H9 (cell line): ENCODE data around the gene SELENOM. TPM values are rescaled to one million over a fixed set of nuclear protein-coding genes. Genes with fewer than 3 reads are reported as not detected.

Source experiments
- DNase-seq: peaks from one replicate; pipeline ENCODE4 v3.0.0-alpha.2; 2017
- H2AFZ ChIP-seq: one replicate; pipeline ENCODE4 v1.6.1; 2013; ENCODE audit warnings: mild to moderate bottlenecking, low read length, control low read depth, moderate library complexity
- H2AK5ac ChIP-seq: 2 replicates; pipeline ENCODE4 v1.6.1; 2013; ENCODE audit warnings: low read length, control low read depth, mixed read lengths; ENCODE audit not compliant: insufficient read length
- H2BK120ac ChIP-seq: one replicate; pipeline ENCODE4 v1.6.1; 2013; ENCODE audit warnings: low read depth, mild to moderate bottlenecking, low read length, control low read depth, inconsistent platforms; ENCODE audit not compliant: poor library complexity, severe bottlenecking
- H2BK12ac ChIP-seq: 2 replicates; pipeline ENCODE4 v1.6.1; 2013; ENCODE audit warnings: low read length, control low read depth, mixed read lengths, low read depth; ENCODE audit not compliant: insufficient read length
- H2BK15ac ChIP-seq: 2 replicates; pipeline ENCODE4 v1.6.1; 2013; ENCODE audit warnings: low read depth, low read length, control low read depth
- H2BK20ac ChIP-seq: one replicate; pipeline ENCODE4 v1.6.1; 2013; ENCODE audit warnings: low read depth, mild to moderate bottlenecking, low read length, control low read depth, inconsistent platforms; ENCODE audit not compliant: poor library complexity, severe bottlenecking
- H2BK5ac ChIP-seq: 2 replicates; pipeline ENCODE4 v1.6.1; 2013; ENCODE audit warnings: low read length, control low read depth, mixed read lengths; ENCODE audit not compliant: insufficient read length
- H3K14ac ChIP-seq: 2 replicates; pipeline ENCODE4 v1.6.1; 2013; ENCODE audit warnings: low read length, control low read depth; ENCODE audit not compliant: insufficient read depth
- H3K18ac ChIP-seq: 2 replicates; pipeline ENCODE4 v1.6.1; 2013; ENCODE audit warnings: low read depth, mild to moderate bottlenecking, mixed read lengths, low read length, control low read depth; ENCODE audit not compliant: insufficient read length
- H3K23ac ChIP-seq: 2 replicates; pipeline ENCODE4 v1.6.1; 2013; ENCODE audit warnings: low read length, control low read depth, mixed read lengths, low read depth; ENCODE audit not compliant: insufficient read length
- H3K23me2 ChIP-seq: 2 replicates; pipeline ENCODE4 v1.6.1; 2013; ENCODE audit warnings: low read depth, mild to moderate bottlenecking, mixed read lengths, low read length, control low read depth; ENCODE audit not compliant: insufficient read length, poor library complexity, severe bottlenecking
- H3K27ac ChIP-seq: 2 replicates; pipeline ENCODE4 v1.5.1; 2013; ENCODE audit warnings: low read length, control low read depth, mixed read lengths, low read depth; ENCODE audit not compliant: insufficient read length
- H3K27me3 ChIP-seq: 2 replicates; pipeline ENCODE4 v1.6.1; 2013; ENCODE audit warnings: low read length, control low read depth, inconsistent platforms; ENCODE audit not compliant: insufficient read depth
- H3K4ac ChIP-seq: 2 replicates; pipeline ENCODE4 v1.6.1; 2013; ENCODE audit warnings: low read depth, mild to moderate bottlenecking, control low read depth, inconsistent platforms, low read length, moderate library complexity
- H3K4me1 ChIP-seq: 2 replicates; pipeline ENCODE4 v1.6.1; 2013; ENCODE audit warnings: low read length, control low read depth, inconsistent platforms; ENCODE audit not compliant: insufficient read depth
- H3K4me2 ChIP-seq: 2 replicates; pipeline ENCODE4 v1.6.1; 2013; ENCODE audit warnings: low read length, control low read depth, mixed read lengths; ENCODE audit not compliant: insufficient read length, insufficient read depth
- H3K56ac ChIP-seq: 2 replicates; pipeline ENCODE4 v1.6.1; 2013; ENCODE audit warnings: low read depth, mild to moderate bottlenecking, mixed read lengths, low read length, control low read depth; ENCODE audit not compliant: insufficient read length
- H3K79me1 ChIP-seq: 2 replicates; pipeline ENCODE4 v1.6.1; 2013; ENCODE audit warnings: low read depth, mild to moderate bottlenecking, moderate library complexity, low read length, control low read depth, inconsistent platforms; ENCODE audit not compliant: insufficient read depth, poor library complexity, severe bottlenecking
- H3K79me2 ChIP-seq: 2 replicates; pipeline ENCODE4 v1.6.1; 2013; ENCODE audit warnings: low read length, control low read depth, inconsistent platforms; ENCODE audit not compliant: insufficient read depth
- H3K9ac ChIP-seq: 2 replicates; pipeline ENCODE4 v1.6.1; 2013; ENCODE audit warnings: low read length, control low read depth, mixed read lengths; ENCODE audit not compliant: insufficient read length; ENCODE audit errors: extremely low read depth
- H3K9me3 ChIP-seq: one replicate; pipeline ENCODE4 v1.6.1; 2013; ENCODE audit warnings: low read depth, low read length, inconsistent platforms; ENCODE audit not compliant: control insufficient read depth
- H3T11ph ChIP-seq: one replicate; pipeline ENCODE4 v1.6.1; 2013; ENCODE audit warnings: mild to moderate bottlenecking, low read length, control low read depth, inconsistent platforms
- H4K20me1 ChIP-seq: one replicate; pipeline ENCODE4 v1.6.1; 2013; ENCODE audit not compliant: control insufficient read depth, insufficient read length, insufficient read depth
- H4K5ac ChIP-seq: 2 replicates; pipeline ENCODE4 v1.6.1; 2013; ENCODE audit warnings: low read depth, mild to moderate bottlenecking, mixed read lengths, low read length, control low read depth; ENCODE audit not compliant: insufficient read length
- H4K8ac ChIP-seq: replicated peaks from 2 replicates; pipeline ENCODE4 v1.6.1; 2013; ENCODE audit warnings: low read length, control low read depth, mixed read lengths, low read depth; ENCODE audit not compliant: insufficient read length
- H4K91ac ChIP-seq: 2 replicates; pipeline ENCODE4 v1.6.1; 2013; ENCODE audit warnings: low read depth, mild to moderate bottlenecking, moderate library complexity, mixed read lengths, low read length, control low read depth; ENCODE audit not compliant: insufficient read length
- H3K27ac Mint-ChIP-seq, 3 experiments: 2 replicates in 2 of 3; 3 replicates in 1 of 3; pipeline ENCODE4 v1.8.0; 2020 to 2021; ENCODE audit warnings: mixed read lengths in 3 of 3, mild to moderate bottlenecking in 1 of 3, moderate library complexity in 1 of 3
- H3K27me3 Mint-ChIP-seq: 2 replicates; pipeline ENCODE4 v1.8.0; 2021; ENCODE audit warnings: low read depth, mild to moderate bottlenecking, moderate library complexity, mixed read lengths
- H3K36me3 Mint-ChIP-seq, 3 experiments: 2 replicates in 2 of 3; 3 replicates in 1 of 3; pipeline ENCODE4 v1.8.0; 2020 to 2021; ENCODE audit warnings: low read depth in 3 of 3, mixed read lengths in 3 of 3; ENCODE audit not compliant: insufficient read depth in 1 of 3
- H3K4me1 Mint-ChIP-seq, 2 experiments: 2 replicates each; pipeline ENCODE4 v1.8.0; 2020; ENCODE audit warnings: mixed read lengths in 2 of 2
- H3K4me3 Mint-ChIP-seq, 2 experiments: 2 replicates in 1 of 2; 3 replicates in 1 of 2; pipeline ENCODE4 v1.8.0; 2020 to 2021; ENCODE audit warnings: mild to moderate bottlenecking in 2 of 2, mixed read lengths in 2 of 2, moderate library complexity in 1 of 2
- H3K9me3 Mint-ChIP-seq, 2 experiments: 2 replicates in 1 of 2; 3 replicates in 1 of 2; pipeline ENCODE4 v1.8.0; 2020; ENCODE audit warnings: mild to moderate bottlenecking in 2 of 2, mixed read lengths in 2 of 2, moderate library complexity in 1 of 2
- WGBS: extraction: QIAGEN DNeasy Blood & Tissue Kit; methylation state at CpG from one replicate; pipeline ENCODE4 v1.1.7; 2013; ENCODE audit warnings: missing lambda C conversion rate, low lambda C conversion rate, mixed read lengths; ENCODE audit not compliant: insufficient read length; ENCODE audit errors: extremely low coverage; 5-methylcytosine and 5-hydroxymethylcytosine counted together
- total RNA-seq: library from RNA; stranded (reverse); gene quantifications from 2 replicates; pipeline ENCODE4 v1.2.1, GENCODE V29; 2021
- TF ChIP-seq, protein P1 (sequence below): fragments of 200-600 bp; sonication (generic); conservative IDR thresholded peaks from 3 replicates; pipeline ENCODE4 v1.8.0; 2021; ENCODE audit warnings: antibody characterized with exemption, mild to moderate bottlenecking

SELENOM gene
- total RNA-seq, 1 experiment from 2014 or later: 18.6 TPM

DNA sequence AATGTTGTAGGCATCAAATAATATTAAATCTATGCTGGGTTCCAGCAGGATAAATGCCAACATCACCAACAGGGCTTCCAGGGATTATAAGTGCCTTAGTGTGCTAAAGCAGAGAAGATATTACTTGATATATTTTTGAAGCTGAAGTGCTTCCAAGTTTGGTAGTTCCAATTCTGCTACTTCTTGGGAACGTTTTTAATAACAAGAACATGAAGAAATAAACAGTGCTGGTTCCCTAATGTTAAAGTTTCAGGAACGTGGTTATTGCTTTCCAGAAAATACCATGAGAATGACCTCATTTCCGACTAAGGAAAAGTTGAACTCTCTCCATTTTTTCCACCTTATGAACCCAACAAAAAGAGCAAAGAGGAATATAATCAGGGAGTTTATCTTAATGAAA is 48.1 kb upstream of the SELENOM start:
- Histone ChIP-seq H3K79me1 (no peaks in the 10 kb centered on the region), H2BK120ac (no peak overlapping the region), H3K23ac (no peak overlapping the region), H3K4ac (no peak overlapping the region), H4K5ac (no peak overlapping the region), H3K79me2 (no peaks in the 10 kb centered on the region), H3K9ac (no peak overlapping the region), H3K4me1 (no peaks in the 10 kb centered on the region), H2BK20ac (no peak overlapping the region), H4K8ac (no peak overlapping the region), H3K23me2 (peaks cover under 1% of the 10 kb centered on the region), H3T11ph (no peak overlapping the region), H2AFZ (no peak overlapping the region), H3K27me3 (no peaks in the 10 kb centered on the region), H3K18ac (no peak overlapping the region), H4K20me1 (no peaks in the 10 kb centered on the region), H3K27ac (no peak overlapping the region), H3K4me2 (no peak overlapping the region), H3K56ac (no peak overlapping the region), H2AK5ac (no peak overlapping the region), H3K14ac (no peak overlapping the region), H3K9me3 (no peaks in the 10 kb centered on the region), H2BK12ac (no peak overlapping the region), H4K91ac (no peak overlapping the region), H2BK15ac (no peak overlapping the region), H2BK5ac (no peak overlapping the region)
- Mint-ChIP-seq H3K27me3 (peaks cover 62% of the 10 kb centered on the region), H3K36me3 (no peaks in the 10 kb centered on the region), H3K9me3 (no peaks in the 10 kb centered on the region), H3K4me3 (no peak overlapping the region), H3K4me1 (no peaks in the 10 kb centered on the region), H3K27ac (0 out of 7 replicates have a peak overlapping the region, but pooled peaks of 1 of the 3 experiments have one; percentile 27)
- DNase-seq: no peak
- no CpG with 5 or more reads among the region's 3 CpGs for WGBS
- TF ChIP-seq, protein P1, sequence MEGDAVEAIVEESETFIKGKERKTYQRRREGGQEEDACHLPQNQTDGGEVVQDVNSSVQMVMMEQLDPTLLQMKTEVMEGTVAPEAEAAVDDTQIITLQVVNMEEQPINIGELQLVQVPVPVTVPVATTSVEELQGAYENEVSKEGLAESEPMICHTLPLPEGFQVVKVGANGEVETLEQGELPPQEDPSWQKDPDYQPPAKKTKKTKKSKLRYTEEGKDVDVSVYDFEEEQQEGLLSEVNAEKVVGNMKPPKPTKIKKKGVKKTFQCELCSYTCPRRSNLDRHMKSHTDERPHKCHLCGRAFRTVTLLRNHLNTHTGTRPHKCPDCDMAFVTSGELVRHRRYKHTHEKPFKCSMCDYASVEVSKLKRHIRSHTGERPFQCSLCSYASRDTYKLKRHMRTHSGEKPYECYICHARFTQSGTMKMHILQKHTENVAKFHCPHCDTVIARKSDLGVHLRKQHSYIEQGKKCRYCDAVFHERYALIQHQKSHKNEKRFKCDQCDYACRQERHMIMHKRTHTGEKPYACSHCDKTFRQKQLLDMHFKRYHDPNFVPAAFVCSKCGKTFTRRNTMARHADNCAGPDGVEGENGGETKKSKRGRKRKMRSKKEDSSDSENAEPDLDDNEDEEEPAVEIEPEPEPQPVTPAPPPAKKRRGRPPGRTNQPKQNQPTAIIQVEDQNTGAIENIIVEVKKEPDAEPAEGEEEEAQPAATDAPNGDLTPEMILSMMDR: no peak
